Left lung (tissue), 10 donors: Measurements from ENCODE around the gene TCEA3. TPM values are rescaled to one million over a fixed set of nuclear protein-coding genes. Genes with fewer than 3 reads are reported as not detected.

ENCODE experiments used
- ATAC-seq: fragments of 200-7000 bp; cut with Tn5 transposase; one replicate; pipeline ENCODE4 v1.9.1; 2020; ENCODE audit warnings: moderate library complexity
- DNase-seq, 4 donors: peaks; one replicate each; pipeline ENCODE4 v3.0.0-alpha.2; 2013 to 2020
- H3K27ac ChIP-seq, 2 donors: fragments of 200-600 bp; sonication (generic) in 1 of 2; one replicate each; pipeline versions ENCODE4 v1.5.0 to v1.8.0; 2020 to 2021
- H3K27me3 ChIP-seq, 2 donors: fragments of 200-600 bp; sonication (generic) in 1 of 2; one replicate each; pipeline versions ENCODE4 v1.5.0 to v1.8.0; 2020 to 2021
- H3K36me3 ChIP-seq, 2 donors: fragments of 200-600 bp; sonication (generic) in 1 of 2; one replicate each; pipeline versions ENCODE4 v1.5.0 to v1.8.0; 2020 to 2021
- H3K4me1 ChIP-seq, 2 donors: fragments of 200-600 bp; one replicate each; pipeline ENCODE4 v1.8.0; 2021
- H3K4me3 ChIP-seq, 2 donors: fragments of 200-600 bp; sonication (generic) in 1 of 2; one replicate each; pipeline versions ENCODE4 v1.5.0 to v1.8.0; 2020 to 2021; ENCODE audit warnings: mild to moderate bottlenecking in 1 of 2
- H3K9me3 ChIP-seq, 2 donors: fragments of 200-600 bp; sonication (generic) in 1 of 2; one replicate each; pipeline versions ENCODE4 v1.5.0 to v1.8.0; 2020 to 2021
- CTCF ChIP-seq, 2 donors: fragments of 200-600 bp; sonication (generic) in 1 of 2; IDR thresholded peaks; one replicate each; pipeline versions ENCODE4 v1.5.0 to v1.8.0; 2021; ENCODE audit warnings: antibody characterized with exemption in 2 of 2
- intact Hi-C, 2 donors: fragments of 100-400 bp; cut with DNase I; formaldehyde crosslinking; loops; one replicate each; pipeline versions ENCODE4 v1.11.2 to v1.14.2; 2022
- polyA plus RNA-seq, 6 donors: library from polyadenylated mRNA; unstranded; fragments of 120-200 nt; gene quantifications; one replicate each; pipeline ENCODE4 v1.2.1, GENCODE V29; 2013; ENCODE audit not compliant: insufficient read length in 6 of 6
- total RNA-seq, 2 donors: library from RNA; stranded (reverse); fragmentation: NEBNext Ultra II Directional; extraction: Animal tissue kit (Norgen Biotek cat#: 25700); gene quantifications; one replicate each; pipeline ENCODE4 v1.2.1, GENCODE V29; 2021
- donor health status: DM: no; HTN: yes; CAD: no.
- donor health status: DM: no; HTN: no; CAD: no.

TCEA3 gene
- total and polyA plus RNA-seq, 8 donors = 15.5 to 43.2 (median 28.0) TPM

- peaks cover 18 to 35% of the 10 kb centered on the region in 2 donors for H3K4me1 ChIP-seq
- ATAC-seq = peak; percentile 58
- peak overlapping the region in 1 of 2 donors; percentile 14 for H3K4me3 ChIP-seq
Measured at GRCh38 chr1:23422241-23422877, 2.2 kb downstream of the TCEA3 start.

DNA sequence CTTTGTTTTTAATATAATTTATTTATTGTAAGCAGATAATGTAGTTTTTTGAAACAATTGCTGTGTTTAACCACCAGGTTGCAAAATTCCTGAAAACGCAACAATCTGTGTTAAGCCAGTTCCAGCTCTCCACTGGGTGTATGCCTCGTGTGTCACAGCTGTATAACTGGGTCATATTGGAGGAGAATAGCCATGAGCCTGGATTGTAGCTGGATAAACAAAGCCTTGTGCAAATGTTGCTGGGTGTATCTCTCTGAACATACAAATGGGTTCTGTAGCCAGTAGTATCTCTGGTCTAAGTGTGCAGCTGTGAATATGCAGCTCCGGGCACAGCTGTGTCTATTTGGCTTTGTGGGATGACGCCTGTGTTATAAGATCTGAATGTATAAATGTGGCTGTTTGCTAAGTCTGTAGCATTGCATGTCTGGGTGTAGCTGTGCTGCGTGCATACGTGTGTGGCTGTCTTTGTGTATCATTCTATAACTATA, 2.8 kb downstream of the TCEA3 start:
- peaks cover 0 to 3% of the 10 kb centered on the region in 2 donors for H3K36me3 ChIP-seq
- no peaks in the 10 kb centered on the region for H3K9me3 ChIP-seq
- peaks cover 18 to 35% of the 10 kb centered on the region in 2 donors for H3K4me1 ChIP-seq
- intact Hi-C loops = no loop called here
- H3K4me3 ChIP-seq = no peak overlapping the region
- ATAC-seq = no peak
- DNase-seq = peak in 1 of 4 donors; percentile 48
- peak overlapping the region; percentile 59 to 72 for H3K27ac ChIP-seq
- H3K27me3 ChIP-seq = peaks cover 0 to 41% of the 10 kb centered on the region in 2 donors
- TF ChIP-seq CTCF (IDR thresholded peaks at IDR 0.05) = no peak

More at GRCh38 chr1:23422241-23422877, 2.2 kb downstream of the TCEA3 start:
- TF ChIP-seq CTCF (IDR thresholded peaks at IDR 0.05) = no peak
- intact Hi-C loops = no loop called here
- Histone ChIP-seq H3K36me3 (no peaks in the 10 kb centered on the region), H3K9me3 (no peaks in the 10 kb centered on the region), H3K27me3 (peaks cover 0 to 41% of the 10 kb centered on the region in 2 donors), H3K27ac (peak overlapping the region; percentile 59 to 72)
- DNase-seq = peak in 3 of 4 donors; percentile 72 to 87 (median 85)

- intact Hi-C loops = no loop called here
- ATAC-seq (no peak), DNase-seq (no peak)
- no peak overlapping the region for H3K4me3 ChIP-seq
- H3K4me1 ChIP-seq = peaks cover 18 to 35% of the 10 kb centered on the region in 2 donors
- peaks cover 0 to 5% of the 10 kb centered on the region in 2 donors for H3K36me3 ChIP-seq
- H3K27me3 ChIP-seq = peaks cover 0 to 38% of the 10 kb centered on the region in 2 donors
- TF ChIP-seq CTCF (IDR thresholded peaks at IDR 0.05) = no peak
- H3K9me3 ChIP-seq = no peaks in the 10 kb centered on the region
- H3K27ac ChIP-seq = peak overlapping the region; percentile 59 to 72
Measured at GRCh38 chr1:23421343-23421742, 3.2 kb downstream of the TCEA3 start.

GRCh38 chr1:23420778-23421177, 3.8 kb downstream of the TCEA3 start:
- Histone ChIP-seq H3K36me3 (peaks cover 0 to 5% of the 10 kb centered on the region in 2 donors), H3K27me3 (peaks cover 0 to 32% of the 10 kb centered on the region in 2 donors), H3K27ac (no peak overlapping the region), H3K4me1 (peaks cover 18 to 35% of the 10 kb centered on the region in 2 donors), H3K4me3 (no peak overlapping the region), H3K9me3 (no peaks in the 10 kb centered on the region)
- TF ChIP-seq CTCF (IDR thresholded peaks at IDR 0.05) = no peak
- DNase-seq = no peak
- intact Hi-C loops = no loop called here
- ATAC-seq = no peak

- H3K36me3 ChIP-seq = peaks cover 0 to 5% of the 10 kb centered on the region in 2 donors
- ATAC-seq (no peak), DNase-seq (no peak)
- peaks cover 18 to 28% of the 10 kb centered on the region in 2 donors for H3K4me1 ChIP-seq
- intact Hi-C loops = no loop called here
- no peak overlapping the region for H3K4me3 ChIP-seq
- H3K27ac ChIP-seq = no peak overlapping the region
- no peaks in the 10 kb centered on the region for H3K9me3 ChIP-seq
- no peak for TF ChIP-seq CTCF (IDR thresholded peaks at IDR 0.05)
- H3K27me3 ChIP-seq = peaks cover 0 to 16% of the 10 kb centered on the region in 2 donors
Measured at GRCh38 chr1:23419180-23419579, 5.4 kb downstream of the TCEA3 start.
